DMS79 (cell line): ENCODE data around the gene PAX7.

Experiments
- DNase-seq: peaks from one replicate; lab custom pipeline; 2025; lab: John Stamatoyannopoulos, UW

PAX7 gene

DNA sequence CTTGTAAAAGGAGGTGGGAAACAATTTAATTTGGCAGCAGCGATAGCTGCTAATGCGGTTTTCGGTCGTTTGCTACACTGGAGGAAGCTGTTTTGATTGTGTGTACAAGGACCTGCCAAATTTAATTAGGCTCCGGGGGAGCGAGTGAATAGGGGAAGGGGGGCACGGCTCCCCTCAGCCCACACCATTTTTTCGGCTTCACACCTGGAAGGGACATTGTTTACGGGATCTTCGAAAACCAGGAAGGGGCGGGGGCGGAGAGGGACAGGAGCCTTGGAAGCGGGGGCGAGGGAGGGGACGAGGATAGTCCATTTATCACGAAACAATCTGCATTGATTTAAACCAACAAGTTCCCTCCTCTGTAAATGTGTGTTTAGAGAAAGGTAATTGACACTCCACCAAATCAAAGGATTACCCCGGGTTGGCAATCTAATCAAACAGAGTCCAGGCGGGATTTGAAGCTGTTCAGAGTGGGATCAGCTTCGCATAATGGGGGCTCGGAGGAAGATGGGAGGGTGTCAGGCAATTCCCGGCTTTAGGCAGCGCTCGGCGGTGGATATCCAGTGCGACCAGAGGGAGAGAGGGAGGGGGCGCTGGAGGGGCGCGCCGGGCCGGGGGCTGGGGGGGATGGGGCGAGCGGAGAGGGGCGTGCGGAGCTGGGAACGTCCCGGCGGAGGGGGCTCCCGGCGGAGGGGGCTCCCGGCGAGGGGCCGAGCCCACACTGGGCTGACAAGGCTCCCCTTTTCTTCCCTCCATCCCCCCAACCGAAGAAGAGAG is 9.8 kb downstream of the PAX7 start:
- DNase-seq = no peak

DNA sequence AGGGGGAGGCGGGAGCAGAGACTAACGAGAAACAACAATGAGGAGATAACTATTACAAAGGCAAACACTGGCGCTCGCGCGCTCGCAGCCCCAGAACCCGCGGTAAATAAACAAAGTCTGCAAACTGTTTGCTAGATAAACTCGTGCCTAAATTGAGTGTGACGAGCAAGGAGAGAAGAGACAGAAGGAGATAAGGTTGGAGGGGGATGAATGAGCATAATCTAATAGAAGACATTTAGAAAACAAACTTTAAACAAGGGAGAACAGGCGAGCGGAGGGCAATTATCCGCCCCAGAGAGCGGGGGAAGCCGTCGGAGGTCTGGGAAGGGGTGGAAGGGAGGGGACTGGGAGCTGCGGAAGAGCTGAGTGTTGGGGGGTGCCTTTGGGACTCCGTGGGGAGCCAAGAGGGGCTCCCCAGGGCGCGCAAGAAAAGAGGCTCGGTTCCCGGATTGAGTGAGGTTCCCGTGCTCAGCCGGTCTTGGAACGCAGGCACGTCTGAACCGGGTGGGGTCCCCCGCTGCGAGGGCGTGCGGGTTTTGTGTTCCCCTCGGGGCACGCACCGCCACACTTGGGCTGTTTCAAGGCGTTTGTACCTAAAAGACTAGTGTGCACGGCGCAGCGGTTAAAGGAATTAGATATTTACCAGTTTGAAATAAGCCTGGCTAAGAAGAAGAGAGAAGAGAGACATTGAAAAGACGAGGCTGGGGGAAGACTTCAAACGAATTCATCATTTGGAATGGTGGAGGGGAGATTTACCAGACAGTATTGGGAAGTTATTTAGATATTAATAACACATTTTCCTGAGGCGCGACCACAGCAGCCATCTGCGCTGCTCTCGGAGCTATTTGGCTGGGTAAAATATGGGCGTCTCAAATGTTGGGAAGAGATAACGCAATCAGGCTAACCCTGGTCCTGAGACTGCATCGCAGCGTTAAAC is 10.6 kb downstream of the PAX7 start:
- no peak for DNase-seq

DNA sequence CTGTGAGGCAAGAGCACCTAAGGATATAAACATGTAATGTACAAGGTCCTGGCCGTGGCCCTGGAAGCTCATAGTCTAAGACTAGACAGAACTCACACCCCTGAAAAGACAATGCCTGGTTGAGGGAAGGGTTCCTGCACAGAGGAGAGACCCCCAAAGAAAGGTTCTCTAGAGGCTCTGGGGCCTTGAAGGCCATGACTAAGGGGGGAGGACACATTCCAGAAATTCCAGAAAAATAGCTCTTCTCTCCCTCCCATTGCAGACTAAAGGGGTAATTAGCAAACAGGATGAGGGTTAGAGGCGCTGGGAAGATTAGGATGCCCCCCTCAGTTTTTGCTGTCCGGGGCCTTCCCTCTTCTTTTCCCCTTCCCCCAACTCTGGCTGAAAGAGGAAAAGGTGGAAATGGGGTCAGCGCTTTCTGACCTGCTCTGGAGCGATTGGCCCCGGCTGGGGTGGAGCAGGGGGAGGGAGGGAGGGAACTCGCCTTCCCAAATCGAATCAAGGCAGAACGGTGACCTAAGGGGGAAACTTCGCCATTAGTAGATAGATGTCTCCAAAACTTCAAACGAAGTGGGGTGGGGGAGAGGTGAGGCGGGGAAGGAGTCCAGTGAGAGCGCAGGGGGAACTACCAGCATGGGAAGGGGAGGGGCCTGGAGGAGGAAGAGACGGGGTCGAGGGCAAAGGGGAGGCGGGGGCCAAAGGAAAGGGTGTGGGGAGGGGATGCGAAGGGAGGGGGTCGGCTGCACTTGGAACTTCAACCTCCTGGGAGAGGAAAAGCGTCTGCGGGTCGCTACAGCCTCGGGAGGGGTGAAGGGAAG is 11.8 kb downstream of the PAX7 start:
- DNase-seq = no peak

DNA sequence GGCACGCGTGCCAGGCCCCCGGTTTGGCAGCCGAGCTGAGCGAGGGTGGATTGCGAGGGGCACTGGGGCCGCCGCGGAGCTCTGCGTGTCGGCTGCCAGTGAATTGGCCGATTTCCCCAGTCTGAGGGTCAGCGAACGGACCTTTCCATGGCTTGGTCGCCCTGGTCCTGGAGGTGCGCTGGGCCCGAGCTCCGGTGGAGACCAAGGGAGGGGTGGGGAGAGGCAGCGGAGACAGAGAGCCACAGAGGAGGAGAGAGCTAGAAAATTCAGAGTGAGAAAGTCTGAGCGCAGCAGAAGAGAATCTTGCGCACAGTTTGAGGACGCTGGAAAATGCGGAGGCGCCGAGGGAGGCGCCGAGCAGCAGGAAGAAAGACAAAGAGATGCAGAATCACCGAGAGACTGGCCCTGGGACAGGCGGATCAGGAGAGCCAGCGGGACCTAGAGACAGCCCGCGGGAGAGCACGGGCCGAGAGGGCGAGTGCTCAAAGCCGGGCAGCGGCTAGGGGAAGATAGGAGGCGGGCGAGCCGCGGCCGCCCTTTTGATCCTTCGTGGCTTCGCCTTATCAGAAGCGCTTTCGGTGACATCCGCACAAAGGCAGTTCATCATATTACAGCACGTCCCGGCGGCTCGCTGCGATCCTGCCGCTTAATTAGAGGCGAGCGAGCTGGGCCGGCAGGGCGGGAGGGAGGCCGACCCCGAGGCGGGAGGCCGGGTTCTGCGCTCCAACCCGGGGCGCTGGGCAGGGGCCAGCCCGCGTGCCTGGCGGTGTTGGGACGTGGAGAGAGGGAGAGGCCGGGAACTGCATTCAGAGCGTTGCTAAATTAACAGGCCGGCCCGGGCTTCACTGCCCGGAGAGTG is 12.7 kb downstream of the PAX7 start:
- DNase-seq = no peak

DNA sequence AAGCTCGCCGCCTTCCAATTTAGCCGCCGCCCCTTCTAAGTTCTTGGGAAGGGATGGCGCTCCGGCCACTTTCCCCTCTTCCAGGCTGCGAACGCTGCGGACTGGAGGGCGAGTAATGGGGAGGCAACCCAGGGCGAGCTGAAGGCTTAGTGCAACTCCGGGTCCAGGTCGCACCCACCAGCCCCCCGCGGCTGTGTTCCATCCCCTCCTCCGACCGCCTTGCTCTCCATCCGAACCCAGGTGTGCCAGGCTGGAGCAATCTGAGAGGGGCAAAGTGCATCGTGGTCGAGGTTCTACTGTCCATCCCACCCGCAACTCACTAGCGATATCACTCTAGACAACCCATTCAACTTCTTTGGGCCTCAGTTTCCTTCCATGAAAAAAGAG is 13.4 kb downstream of the PAX7 start:
- no peak for DNase-seq

DNA sequence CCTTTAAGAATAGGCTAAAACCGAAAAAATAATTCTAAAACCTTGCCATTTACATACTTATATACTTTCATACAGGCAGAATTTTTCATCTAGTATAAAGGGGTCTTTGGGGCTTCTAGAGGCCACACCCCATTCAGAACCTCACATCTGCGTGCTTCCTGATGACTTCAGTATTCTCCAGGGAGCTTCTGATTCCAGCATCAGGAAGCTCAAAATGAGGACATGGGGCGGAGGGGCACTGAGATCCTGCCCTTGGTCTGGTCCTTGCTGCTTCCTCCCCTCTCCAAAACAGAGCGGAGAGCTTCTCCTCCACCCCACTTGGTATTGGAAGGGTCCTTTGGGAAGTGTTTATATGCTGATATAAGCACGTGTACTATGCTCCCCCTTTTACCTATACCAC is 13.8 kb downstream of the PAX7 start:
- DNase-seq = no peak

DNA sequence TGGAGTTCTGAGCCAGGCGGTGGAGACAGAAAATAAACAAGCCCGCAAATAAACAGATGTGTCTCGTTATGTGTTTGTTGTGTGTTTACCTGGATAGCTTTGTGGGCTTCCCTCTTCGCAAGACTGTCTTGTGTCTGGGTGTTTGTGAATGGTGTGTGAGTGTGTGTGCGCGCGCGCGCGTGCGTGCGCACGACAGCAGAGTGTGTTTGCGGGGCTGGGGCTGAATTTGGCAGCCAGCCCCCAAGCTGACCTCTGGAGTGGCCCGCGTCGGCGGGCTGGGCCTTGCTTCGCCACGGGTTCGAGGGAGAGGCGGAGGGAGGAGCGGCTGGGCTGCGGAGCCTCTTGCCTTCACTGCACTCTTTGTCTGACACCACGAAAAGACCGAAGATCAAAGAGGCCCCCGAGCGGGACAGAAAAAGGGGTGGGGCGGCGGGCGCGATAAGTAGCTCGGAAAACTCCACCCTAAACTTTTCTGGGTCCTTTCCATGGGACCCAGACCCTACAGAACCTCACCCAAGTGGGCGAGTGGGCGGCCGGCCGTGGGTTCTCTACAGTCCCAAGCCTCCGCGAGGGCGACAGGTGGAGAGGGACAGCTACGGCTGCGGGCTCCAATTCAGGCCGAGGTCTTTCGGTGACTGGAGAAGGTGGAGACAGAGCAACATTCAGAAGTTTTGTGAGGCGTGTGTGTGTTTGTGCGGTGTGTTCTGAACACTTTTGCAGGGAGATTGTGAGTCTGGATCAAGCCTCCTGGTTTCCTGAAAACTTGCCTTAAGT is 14.5 kb downstream of the PAX7 start:
- no peak for DNase-seq

DNA sequence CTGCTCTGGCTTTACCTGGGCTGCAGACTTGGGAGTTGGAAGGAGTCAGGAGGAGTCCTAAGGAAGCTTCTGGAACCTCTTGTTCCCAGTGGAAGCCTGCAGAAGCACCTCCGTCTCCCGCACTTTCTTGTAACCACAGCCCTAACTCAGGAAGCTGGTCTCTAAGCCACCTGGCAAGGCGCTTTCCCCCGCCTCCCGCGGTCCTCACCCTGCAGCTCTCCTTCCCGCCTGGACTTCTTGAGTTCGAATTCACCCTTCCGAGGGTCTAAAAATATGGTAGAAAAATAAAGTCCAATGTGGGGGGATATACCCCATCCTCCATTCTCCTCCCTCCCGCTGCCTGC is 15.1 kb downstream of the PAX7 start:
- no peak for DNase-seq

DNA sequence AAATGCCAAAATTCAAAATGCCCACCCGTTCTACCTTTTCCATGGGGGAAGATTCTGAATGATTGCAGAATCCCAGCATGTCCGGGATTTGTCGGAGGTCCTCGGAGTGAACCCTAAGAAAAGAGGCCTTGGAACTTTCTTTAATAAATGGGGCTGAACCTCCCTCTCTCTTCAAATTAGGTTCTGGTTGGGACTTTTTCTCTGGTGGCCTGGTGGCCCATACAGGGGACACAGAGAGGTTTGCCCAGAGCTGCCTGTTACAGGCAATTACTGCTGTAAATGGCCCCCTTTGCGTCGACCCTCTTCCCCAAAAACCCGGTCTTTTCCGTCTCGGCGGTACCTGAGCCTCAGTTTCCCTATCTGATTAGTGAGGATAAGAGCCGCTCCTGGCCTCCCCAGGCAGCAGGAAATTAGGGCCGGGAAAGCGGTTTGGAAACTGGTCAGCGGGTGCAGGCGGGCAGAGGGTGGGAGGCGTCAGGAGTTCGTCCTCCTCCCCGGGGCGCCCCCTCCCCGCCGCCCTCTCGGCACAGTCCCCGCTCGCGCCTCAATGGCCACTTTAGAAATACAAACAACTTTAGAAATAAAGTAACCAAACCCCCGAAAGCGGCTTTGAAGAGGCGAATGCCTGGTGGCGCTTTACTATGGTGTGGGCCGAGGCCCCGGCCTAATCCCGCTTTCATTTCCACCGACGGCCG is 15.6 kb downstream of the PAX7 start:
- DNase-seq = no peak

DNA sequence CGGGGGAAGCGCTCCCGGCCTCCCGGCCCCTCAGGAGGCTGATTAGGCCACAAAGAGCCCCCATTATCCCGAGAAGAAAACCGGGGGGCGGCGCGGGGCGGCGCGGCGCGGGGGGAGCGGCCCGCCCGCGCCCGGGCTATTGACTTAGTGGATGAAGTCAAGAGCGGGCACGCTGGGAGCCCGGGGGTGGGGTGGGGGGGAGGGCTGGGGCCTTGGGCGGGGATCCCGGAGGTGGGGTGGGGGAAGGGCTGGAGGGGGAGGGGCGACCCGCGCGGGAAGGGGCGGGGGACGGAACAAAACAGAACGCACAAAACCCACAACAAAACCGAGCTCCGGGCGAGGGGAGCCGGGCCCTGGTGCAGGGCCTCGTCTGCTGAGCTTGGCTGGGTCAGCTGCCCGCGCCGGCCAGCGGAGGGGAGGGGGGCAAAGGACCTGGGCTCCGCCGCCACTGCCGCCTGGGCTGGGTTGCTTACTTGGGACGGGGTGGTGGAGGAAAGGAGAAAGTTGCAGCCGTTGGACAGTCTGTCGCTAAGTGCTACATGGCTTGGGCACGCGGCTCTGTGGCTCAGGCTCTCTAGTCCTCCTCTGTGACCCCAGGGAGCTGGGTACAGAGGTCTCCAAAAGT is 16.3 kb downstream of the PAX7 start:
- DNase-seq = no peak

DNA sequence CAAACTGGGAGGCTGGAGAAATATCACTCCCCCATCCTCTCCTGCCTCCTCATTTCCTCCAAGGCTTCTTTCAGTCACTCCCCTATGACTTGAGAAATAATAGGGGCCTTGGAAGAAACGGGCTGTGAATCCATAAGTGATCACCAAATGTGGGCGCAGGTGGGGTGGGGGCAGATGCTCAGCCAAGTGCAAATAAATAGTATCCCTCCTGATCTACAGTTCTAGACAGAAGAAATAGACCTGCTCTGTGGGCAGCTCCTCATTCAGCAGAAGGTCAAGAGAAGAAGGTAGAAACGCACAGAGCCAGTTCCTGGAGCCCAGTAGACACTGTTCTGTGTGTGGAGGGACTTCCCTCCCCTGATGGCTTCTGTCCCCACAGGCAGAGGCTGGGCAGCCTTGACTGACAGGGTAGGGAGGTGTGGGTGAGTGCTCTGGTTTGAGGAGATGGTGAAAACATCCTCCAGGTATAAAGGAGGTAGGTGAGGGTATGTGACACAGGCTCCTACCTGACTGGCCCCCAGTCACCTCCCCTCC is 17.1 kb downstream of the PAX7 start:
- DNase-seq = no peak

DNA sequence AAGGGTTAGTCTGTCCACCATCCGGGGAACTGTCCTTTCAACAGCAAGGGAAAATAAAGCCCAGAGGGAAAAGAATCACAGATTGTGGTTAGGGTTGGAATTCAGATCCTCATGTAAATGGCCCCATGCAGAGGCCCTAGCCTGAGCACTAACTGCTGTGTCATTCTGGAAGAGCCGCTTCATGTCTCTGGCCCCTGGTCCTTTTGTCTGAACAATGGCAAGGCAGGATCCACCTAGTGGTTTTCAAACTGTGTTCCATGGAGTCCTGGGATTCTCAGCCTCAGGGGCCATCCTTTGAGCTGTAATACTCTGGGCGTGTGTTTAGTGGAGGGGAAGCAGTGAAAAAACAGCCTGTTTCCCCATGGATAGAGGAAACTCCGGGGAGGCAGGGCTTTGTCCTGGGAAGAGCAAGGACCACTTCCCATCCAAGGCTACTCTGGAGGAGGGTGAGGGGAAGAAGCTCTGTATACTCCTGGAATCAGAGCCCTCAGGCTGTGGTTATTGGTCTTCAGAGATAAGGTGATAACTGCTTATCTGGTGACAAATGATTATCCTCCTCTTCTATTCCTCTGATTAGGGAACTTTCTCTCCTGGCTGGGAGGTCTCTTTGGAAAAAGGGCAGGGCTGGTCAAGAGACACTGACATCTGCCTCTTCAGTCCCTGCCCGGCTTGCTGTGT is 19.2 kb downstream of the PAX7 start:
- DNase-seq = no peak

DNA sequence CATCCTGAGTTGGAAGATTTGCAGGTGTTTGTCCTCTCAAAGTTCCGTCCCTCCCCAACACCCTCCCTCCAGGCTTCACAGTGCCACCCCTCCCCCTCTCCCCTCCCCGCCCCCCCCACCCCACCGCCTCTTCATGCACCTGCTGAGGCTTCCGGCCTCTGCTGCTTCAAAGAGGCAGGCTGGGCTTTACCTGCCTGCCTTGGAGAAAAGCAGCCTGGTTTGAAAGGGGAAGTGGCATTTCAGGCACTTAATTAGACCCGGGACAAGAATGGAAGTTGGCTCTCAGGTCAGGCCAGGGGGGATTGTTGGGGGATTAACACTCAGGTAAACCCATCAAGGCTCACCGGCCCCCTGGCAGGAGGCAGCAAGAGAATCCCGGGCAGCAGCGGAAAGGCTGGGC is 21.1 kb downstream of the PAX7 start:
- no peak for DNase-seq

DNA sequence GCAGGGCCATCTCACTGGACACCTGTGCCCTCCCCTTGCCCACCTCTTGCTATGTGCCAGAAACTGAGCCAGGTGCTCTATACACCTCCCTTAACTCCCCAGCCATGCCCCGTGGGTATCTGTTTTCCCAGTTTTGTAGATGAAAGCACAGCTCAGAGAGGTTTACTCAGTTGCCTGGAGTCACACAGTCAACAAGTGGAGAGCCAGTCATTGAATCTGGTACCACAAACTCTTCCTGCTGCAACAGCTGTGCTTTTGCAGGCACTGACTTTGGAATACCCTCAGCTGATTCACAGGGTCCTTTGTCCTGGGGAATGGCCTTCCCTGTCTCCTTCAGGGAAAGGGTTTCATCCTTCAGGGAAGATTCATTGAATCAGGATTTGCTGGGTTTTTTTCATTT is 22.1 kb downstream of the PAX7 start:
- no peak for DNase-seq

DNA sequence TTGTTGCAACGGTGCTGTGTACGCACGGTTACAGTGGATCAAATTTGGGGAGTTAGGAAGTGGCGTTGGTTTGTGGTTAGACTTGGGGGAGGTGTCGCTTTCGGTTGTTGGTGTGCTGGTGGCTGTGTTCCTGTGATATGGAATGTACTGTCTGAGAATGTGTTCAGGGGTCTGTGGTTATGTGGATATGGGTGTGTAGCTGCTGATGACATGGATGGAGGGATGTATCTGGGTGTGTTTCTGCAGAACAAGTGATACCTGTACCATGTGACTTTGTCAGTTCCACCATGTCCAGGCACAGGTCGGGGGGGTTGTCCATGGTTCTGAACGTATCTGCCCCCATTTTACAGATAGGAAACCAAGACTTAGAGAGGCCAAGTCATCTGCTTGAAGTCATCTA is 22.7 kb downstream of the PAX7 start:
- DNase-seq = no peak

DNA sequence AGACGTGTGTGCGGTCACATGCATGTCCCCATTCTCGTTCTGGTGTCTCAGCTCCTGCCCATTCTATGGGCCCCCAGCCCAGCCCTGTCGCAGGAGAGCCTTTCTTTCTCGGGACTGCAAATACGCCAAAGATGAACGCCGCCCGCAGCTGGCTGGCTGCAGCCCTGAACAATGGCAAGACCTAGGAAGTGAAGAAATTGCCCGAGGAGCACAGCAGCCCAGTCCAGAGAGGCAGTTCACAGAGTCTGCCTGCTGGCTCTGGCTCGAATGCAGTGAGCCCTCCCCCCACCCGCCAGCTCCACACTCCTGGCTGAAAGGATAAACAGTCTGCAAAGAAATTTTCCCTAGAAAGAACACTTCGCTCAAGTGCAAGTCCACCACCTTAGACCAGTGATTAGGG is 23.3 kb downstream of the PAX7 start:
- no peak for DNase-seq

DNA sequence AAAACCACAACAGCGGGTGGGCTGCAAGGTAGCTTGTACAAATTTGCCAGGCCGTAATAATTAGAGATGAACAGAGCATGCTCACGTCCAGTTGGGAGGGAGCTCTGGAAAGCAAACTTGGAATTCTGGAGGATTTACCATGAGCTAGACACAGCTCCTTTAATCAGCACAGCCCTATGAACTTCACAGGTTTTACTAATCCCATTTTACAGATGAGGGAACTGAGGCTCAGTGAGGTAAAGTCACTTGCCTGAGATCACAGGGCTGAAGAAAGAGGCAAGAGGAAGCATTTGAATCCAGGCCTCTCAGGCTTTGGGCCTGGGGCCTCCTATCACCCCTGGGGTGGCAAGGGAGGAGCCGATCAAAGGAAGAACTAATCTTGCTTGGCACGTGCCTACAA is 24.0 kb downstream of the PAX7 start:
- DNase-seq = no peak

DNA sequence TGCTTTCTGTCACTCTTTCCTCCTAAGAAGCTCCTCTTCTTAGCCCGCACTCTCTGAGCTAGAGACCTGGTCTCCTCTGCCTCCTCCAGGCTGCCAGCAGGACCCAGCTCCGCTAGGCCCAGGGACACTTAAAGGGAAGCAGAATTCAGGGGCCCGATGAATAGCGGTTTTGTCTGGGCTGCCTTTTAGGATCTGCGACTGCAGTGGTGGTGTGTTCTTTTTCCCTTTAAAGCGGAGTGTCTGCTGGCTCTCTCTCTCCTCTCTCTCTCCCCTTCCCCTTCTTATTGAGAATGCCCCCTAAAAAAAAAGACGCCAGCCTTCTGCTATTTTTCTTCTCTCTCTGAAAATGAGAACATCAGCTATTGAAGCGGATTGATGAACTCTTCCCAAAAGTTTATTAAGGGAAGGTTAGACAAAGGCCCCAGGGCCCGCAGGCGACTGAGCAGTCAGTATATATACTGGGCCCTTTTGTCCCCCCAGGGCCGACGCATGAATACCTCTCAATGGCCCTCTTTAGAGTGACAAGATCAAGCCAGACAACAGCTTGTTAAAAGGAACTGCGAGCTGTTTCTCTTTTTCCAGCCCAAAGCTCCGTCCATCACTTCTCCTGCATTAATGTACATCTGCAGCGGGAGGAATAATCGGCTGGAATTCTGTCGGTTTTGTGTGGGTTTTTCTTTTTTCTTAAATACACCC is 27.0 kb downstream of the PAX7 start:
- DNase-seq = no peak
